ENCODE data around the gene SPATA24.

GRCh38 chr5:139417214-139417613 is 13.3 kb upstream of the SPATA24 start:
- TF ChIP-seq CTCF (IDR thresholded peaks at IDR 0.05) (no peak), POLR2A (IDR thresholded peaks at IDR 0.05) (no peak)

Data from body of pancreas (tissue), 4 donors.